ENCODE results near the gene ABHD17A.
A peak's percentile ranks its signal among the peaks of the same experiment; 100 is the strongest.

The ABHD17A gene

GRCh38 chr19:1843646-1844394 is 41.5 kb downstream of the ABHD17A start:
- TF ChIP-seq CTCF (IDR thresholded peaks at IDR 0.05; ENCODE audit: low read depth, low read length, missing control alignments): no peak
- DNase-seq (ENCODE audit: extremely low read depth, low read depth): no peak

GRCh38 chr19:1843116-1843515 is 42.2 kb downstream of the ABHD17A start:
- TF ChIP-seq CTCF (IDR thresholded peaks at IDR 0.05; ENCODE audit: low read depth, low read length, missing control alignments): no peak
- no peak overlapping the region for H3K4me3 ChIP-seq (replicated peaks; ENCODE audit: low read depth, low read length)

More at GRCh38 chr19:1843646-1844394, 41.5 kb downstream of the ABHD17A start:
- no peak overlapping the region for H3K4me3 ChIP-seq (replicated peaks; ENCODE audit: low read depth, low read length)

GRCh38 chr19:1841209-1841924 is 43.9 kb downstream of the ABHD17A start:
- no peak for TF ChIP-seq CTCF (IDR thresholded peaks at IDR 0.05; ENCODE audit: low read depth, low read length, missing control alignments)
- H3K4me3 ChIP-seq (replicated peaks; ENCODE audit: low read depth, low read length): no peak overlapping the region
- DNase-seq (ENCODE audit: extremely low read depth, low read depth): no peak

More at GRCh38 chr19:1843116-1843515, 42.2 kb downstream of the ABHD17A start:
- DNase-seq (ENCODE audit: extremely low read depth, low read depth): no peak

- no peak for TF ChIP-seq CTCF (IDR thresholded peaks at IDR 0.05; ENCODE audit: low read depth, low read length, missing control alignments)
- DNase-seq (ENCODE audit: extremely low read depth, low read depth): no peak
- no peak overlapping the region for H3K4me3 ChIP-seq (replicated peaks; ENCODE audit: low read depth, low read length)
Observed at GRCh38 chr19:1840541-1841115, 44.7 kb downstream of the ABHD17A start.

GRCh38 chr19:1839658-1840540 is 45.4 kb downstream of the ABHD17A start:
- DNase-seq (ENCODE audit: extremely low read depth, low read depth): no peak
- H3K4me3 ChIP-seq (replicated peaks; ENCODE audit: low read depth, low read length): no peak overlapping the region
- TF ChIP-seq CTCF (IDR thresholded peaks at IDR 0.05; ENCODE audit: low read depth, low read length, missing control alignments): no peak

- TF ChIP-seq CTCF (IDR thresholded peaks at IDR 0.05; ENCODE audit: low read depth, low read length, missing control alignments): peak; percentile 92
- H3K4me3 ChIP-seq (replicated peaks; ENCODE audit: low read depth, low read length): no peak overlapping the region
- no peak for DNase-seq (ENCODE audit: extremely low read depth, low read depth)
Observed at GRCh38 chr19:1837625-1838105, 47.6 kb downstream of the ABHD17A start.
